Gastrocnemius medialis (tissue), 4 donors: Measurements from ENCODE around the gene LPCAT1.
"Not testable (repeated sequence)": the region's sequence is repeated elsewhere in the genome, so short reads cannot be mapped to it uniquely, and the experiment has no call there.

Experiments used
- POLR2A ChIP-seq, 2 donors: fragments of 450-650 bp; IDR thresholded peaks; one replicate each; pipeline ENCODE4 v1.6.1; 2017; ENCODE audit warnings: antibody characterized with exemption in 2 of 2, mild to moderate bottlenecking in 2 of 2, moderate library complexity in 2 of 2
- TF ChIP-seq, protein P1 (sequence below), 5 experiments: fragments of 450-650 bp in 3 of 5; fragments of 200-600 bp in 2 of 5; sonication (generic) in 2 of 5; IDR thresholded peaks in 4 of 5; conservative IDR thresholded peaks in 1 of 5; 1 replicate in 4 of 5; 2 replicates in 1 of 5; pipeline ENCODE4 v1.5.1; 2016 to 2019; ENCODE audit warnings: antibody characterized with exemption in 5 of 5, mild to moderate bottlenecking in 3 of 5, moderate library complexity in 3 of 5

GRCh38 chr5:1475544-1475900 is 48.2 kb downstream of the LPCAT1 start:
- not testable (repeated sequence) for TF ChIP-seq POLR2A (IDR thresholded peaks at IDR 0.05)
- TF ChIP-seq, protein P1, sequence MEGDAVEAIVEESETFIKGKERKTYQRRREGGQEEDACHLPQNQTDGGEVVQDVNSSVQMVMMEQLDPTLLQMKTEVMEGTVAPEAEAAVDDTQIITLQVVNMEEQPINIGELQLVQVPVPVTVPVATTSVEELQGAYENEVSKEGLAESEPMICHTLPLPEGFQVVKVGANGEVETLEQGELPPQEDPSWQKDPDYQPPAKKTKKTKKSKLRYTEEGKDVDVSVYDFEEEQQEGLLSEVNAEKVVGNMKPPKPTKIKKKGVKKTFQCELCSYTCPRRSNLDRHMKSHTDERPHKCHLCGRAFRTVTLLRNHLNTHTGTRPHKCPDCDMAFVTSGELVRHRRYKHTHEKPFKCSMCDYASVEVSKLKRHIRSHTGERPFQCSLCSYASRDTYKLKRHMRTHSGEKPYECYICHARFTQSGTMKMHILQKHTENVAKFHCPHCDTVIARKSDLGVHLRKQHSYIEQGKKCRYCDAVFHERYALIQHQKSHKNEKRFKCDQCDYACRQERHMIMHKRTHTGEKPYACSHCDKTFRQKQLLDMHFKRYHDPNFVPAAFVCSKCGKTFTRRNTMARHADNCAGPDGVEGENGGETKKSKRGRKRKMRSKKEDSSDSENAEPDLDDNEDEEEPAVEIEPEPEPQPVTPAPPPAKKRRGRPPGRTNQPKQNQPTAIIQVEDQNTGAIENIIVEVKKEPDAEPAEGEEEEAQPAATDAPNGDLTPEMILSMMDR (IDR thresholded peaks at IDR 0.05 in 4 of 5, conservative IDR thresholded peaks at IDR 0.05 in 1 of 5) = not testable (repeated sequence)
